OCI-LY1 (cell line): ENCODE measurements around the gene GPATCH8.

ENCODE experiments used
- H2AFZ ChIP-seq: fragments of 200-600 bp; sonication (generic), shearing (Covaris generic); 2 replicates; pipeline ENCODE4 v1.6.0; 2014; ENCODE audit warnings: antibody characterized with exemption, mild to moderate bottlenecking, low read length
- H3F3A ChIP-seq: fragments of 200-600 bp; sonication (generic), shearing (Covaris generic); 2 replicates; pipeline ENCODE4 v1.6.0; 2014; ENCODE audit warnings: mild to moderate bottlenecking, antibody characterized with exemption, low read length, moderate library complexity; ENCODE audit not compliant: insufficient read depth
- H3K27ac ChIP-seq: fragments of 200-600 bp; sonication (generic); 2 replicates; pipeline ENCODE4 v1.5.1; 2014; ENCODE audit warnings: low read length, mixed run types, mild to moderate bottlenecking, low read depth; ENCODE audit not compliant: poor library complexity, severe bottlenecking
- H3K27me3 ChIP-seq: fragments of 200-600 bp; sonication (generic); 2 replicates; pipeline ENCODE4 v1.6.0; 2014; ENCODE audit warnings: antibody characterized with exemption, mild to moderate bottlenecking, low read length, moderate library complexity; ENCODE audit not compliant: insufficient read depth
- H3K36me3 ChIP-seq: fragments of 200-600 bp; sonication (generic); 2 replicates; pipeline ENCODE4 v1.6.1; 2014; ENCODE audit warnings: mild to moderate bottlenecking, antibody characterized with exemption, low read length, moderate library complexity, mixed read lengths; ENCODE audit not compliant: insufficient read depth
- H3K4me1 ChIP-seq: fragments of 200-600 bp; sonication (generic); 2 replicates; pipeline ENCODE4 v1.5.1; 2014; ENCODE audit warnings: mild to moderate bottlenecking, low read length, moderate library complexity; ENCODE audit not compliant: insufficient read depth, severe bottlenecking
- H3K4me2 ChIP-seq: fragments of 200-600 bp; sonication (generic), shearing (Covaris generic); 2 replicates; pipeline ENCODE4 v1.6.1; 2014; ENCODE audit warnings: low read length
- H3K4me3 ChIP-seq: fragments of 200-600 bp; sonication (generic); 2 replicates; pipeline ENCODE4 v1.5.1; 2014; ENCODE audit warnings: low read length, low read depth, mild to moderate bottlenecking, mixed read lengths; ENCODE audit not compliant: poor library complexity, severe bottlenecking
- H3K79me2 ChIP-seq: fragments of 200-600 bp; shearing (Covaris generic); 2 replicates; pipeline ENCODE4 v1.6.1; 2016; ENCODE audit warnings: mixed run types, low read length, mixed read lengths; ENCODE audit not compliant: insufficient read depth
- H3K9ac ChIP-seq: fragments of 200-600 bp; sonication (generic), shearing (Covaris generic); 2 replicates; pipeline ENCODE4 v1.6.1; 2014; ENCODE audit warnings: mild to moderate bottlenecking, low read length, mixed read lengths
- H3K9me2 ChIP-seq: fragments of 200-600 bp; sonication (generic), shearing (Covaris generic); 2 replicates; pipeline ENCODE4 v1.6.1; 2014; ENCODE audit warnings: low read depth, mild to moderate bottlenecking, low read length, mixed read lengths
- H3K9me3 ChIP-seq: fragments of 200-600 bp; shearing (Covaris generic); 2 replicates; pipeline ENCODE4 v1.6.1; 2014; ENCODE audit warnings: low read length, mixed read lengths
- H4K20me1 ChIP-seq: fragments of 200-600 bp; sonication (generic), shearing (Covaris generic); 2 replicates; pipeline ENCODE4 v1.6.0; 2016; ENCODE audit warnings: mild to moderate bottlenecking, low read length; ENCODE audit not compliant: insufficient read depth
- EZH2 ChIP-seq: fragments of 200-600 bp; sonication (generic), shearing (Covaris generic); IDR thresholded peaks from 2 replicates; pipeline ENCODE4 v1.8.0; 2017; ENCODE audit warnings: borderline replicate concordance, mixed run types, mild to moderate bottlenecking, antibody characterized with exemption, low read length, moderate library complexity, mixed read lengths
- TF ChIP-seq, protein P1 (sequence below): fragments of 200-600 bp; sonication (generic), shearing (Covaris generic); IDR thresholded peaks from 2 replicates; pipeline ENCODE4 v1.5.1; 2017; ENCODE audit warnings: mild to moderate bottlenecking, antibody characterized with exemption, low read length, moderate library complexity, mixed read lengths

The GPATCH8 gene

DNA sequence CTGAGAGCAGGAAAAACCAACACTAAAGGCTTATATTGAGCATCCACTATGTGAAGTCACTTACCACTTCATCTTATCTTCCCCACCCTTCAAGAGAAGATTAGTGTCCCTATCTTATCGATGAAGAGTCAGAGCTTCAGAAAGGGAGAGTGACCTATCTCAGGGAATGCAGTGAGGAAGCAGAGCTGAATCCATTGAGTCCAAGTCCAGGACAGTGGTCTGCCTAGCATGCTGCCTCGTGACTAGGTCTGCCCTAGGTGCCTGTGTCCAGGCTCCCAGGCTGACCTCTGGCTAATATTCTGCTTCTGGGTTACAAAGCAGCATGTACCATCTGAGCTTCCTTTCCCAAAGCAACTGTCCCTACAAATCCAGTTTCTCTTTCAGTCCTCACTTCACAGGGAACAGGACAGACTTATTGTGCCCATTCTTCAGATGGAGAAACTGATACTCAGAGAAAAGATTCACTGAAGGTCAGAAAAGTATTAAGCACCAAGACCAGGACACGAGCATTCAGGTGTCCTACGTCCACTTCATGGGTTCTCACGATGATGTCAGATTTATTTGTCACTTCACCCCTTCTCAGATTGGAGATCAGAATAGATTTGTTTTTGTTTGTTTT lies 40.8 kb upstream of the GPATCH8 start:
- Histone ChIP-seq H3K36me3 (no peaks in the 10 kb centered on the region), H3K9me3 (no peaks in the 10 kb centered on the region), H4K20me1 (no peaks in the 10 kb centered on the region), H3K79me2 (no peaks in the 10 kb centered on the region), H3F3A (no peaks in the 10 kb centered on the region), H2AFZ (no peak overlapping the region), H3K9ac (no peak overlapping the region), H3K27me3 (peaks cover 14% of the 10 kb centered on the region; the same call in 1 of the 2 replicates), H3K4me2 (no peak overlapping the region), H3K9me2 (no peaks in the 10 kb centered on the region), H3K4me3 (no peak overlapping the region), H3K4me1 (no peaks in the 10 kb centered on the region), H3K27ac (no peak overlapping the region)
- TF ChIP-seq EZH2 = no peak
- TF ChIP-seq, protein P1, sequence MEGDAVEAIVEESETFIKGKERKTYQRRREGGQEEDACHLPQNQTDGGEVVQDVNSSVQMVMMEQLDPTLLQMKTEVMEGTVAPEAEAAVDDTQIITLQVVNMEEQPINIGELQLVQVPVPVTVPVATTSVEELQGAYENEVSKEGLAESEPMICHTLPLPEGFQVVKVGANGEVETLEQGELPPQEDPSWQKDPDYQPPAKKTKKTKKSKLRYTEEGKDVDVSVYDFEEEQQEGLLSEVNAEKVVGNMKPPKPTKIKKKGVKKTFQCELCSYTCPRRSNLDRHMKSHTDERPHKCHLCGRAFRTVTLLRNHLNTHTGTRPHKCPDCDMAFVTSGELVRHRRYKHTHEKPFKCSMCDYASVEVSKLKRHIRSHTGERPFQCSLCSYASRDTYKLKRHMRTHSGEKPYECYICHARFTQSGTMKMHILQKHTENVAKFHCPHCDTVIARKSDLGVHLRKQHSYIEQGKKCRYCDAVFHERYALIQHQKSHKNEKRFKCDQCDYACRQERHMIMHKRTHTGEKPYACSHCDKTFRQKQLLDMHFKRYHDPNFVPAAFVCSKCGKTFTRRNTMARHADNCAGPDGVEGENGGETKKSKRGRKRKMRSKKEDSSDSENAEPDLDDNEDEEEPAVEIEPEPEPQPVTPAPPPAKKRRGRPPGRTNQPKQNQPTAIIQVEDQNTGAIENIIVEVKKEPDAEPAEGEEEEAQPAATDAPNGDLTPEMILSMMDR = no peak

DNA sequence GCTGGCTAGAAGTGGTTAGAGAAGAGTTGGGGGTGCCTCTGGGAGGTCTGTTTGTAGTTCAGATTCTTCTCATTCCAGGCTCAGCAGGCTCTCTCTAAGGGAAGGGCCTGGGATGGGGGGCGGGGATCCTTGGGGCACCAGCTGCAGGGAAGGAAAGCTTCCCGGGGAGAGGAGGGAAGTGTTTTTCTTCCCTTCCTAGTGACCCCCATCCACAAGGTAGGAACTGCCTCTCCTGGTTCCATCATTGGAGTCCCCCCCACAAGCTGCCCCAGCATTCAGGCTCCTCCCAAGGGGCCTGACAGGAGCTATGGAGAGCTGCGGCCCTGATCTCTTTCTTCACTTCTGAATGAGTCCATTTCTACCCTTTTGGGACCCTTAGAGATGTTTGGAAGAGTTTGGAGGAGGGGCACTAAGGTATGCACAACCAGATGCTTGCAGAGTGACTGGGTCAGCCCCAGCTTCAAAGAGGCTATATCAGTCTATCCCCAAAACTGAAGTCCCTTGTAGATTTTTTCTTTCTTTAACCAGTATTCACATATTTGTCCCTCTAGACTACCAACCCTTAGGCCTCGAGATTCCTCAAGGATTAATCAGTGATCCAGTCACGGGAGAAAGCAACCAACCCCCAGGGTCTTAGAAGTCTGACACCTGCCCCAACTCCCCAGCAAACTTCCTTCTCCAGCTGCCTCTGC lies 40.2 kb upstream of the GPATCH8 start:
- Histone ChIP-seq H3K4me2 (no peak overlapping the region), H3F3A (no peaks in the 10 kb centered on the region), H3K4me3 (no peak overlapping the region), H3K9me3 (no peaks in the 10 kb centered on the region), H3K36me3 (no peaks in the 10 kb centered on the region), H3K79me2 (no peaks in the 10 kb centered on the region), H4K20me1 (no peaks in the 10 kb centered on the region), H3K4me1 (no peaks in the 10 kb centered on the region), H2AFZ (no peak overlapping the region), H3K27ac (no peak overlapping the region), H3K9ac (no peak overlapping the region), H3K27me3 (peaks cover 14% of the 10 kb centered on the region; the same call in 1 of the 2 replicates), H3K9me2 (no peaks in the 10 kb centered on the region)
- TF ChIP-seq, protein P1 = no peak
- no peak for TF ChIP-seq EZH2

DNA sequence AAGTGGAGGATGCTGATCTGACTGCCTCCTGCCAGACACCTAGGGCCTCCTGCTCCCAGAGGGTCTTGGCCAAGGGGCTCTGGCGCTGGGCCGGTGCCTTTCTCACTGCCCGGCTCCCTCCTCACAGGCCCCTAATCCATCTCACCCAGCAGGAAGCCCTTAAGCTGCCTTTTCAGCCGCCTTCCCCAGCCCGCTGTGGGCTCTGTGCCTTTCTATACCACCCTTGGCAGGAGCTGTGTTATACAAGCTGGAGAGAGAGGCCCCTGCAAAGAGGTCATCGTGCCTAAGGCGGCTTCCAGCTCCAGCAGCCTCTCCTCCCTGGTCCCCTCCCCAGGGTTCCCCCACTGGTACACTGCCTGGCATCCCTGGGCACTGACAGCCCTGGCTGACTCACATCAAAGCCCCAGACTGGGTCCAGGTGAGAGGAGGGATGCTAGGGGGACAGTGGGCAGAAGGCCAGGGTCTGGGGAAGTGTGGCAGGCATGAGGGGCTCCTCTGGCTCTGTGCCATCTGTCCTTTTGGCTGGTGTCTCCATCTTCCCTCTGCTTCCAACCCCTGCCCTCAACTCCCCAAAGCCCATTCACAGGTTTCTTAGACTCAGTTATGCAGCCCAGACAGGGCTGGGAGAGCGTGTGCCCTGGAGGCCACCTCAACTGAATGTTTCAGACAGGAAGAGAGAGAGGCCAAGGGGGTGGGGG lies 38.8 kb upstream of the GPATCH8 start:
- H3K9me3 ChIP-seq = no peaks in the 10 kb centered on the region
- no peaks in the 10 kb centered on the region for H3K36me3 ChIP-seq
- H3K27me3 ChIP-seq = peaks cover 14% of the 10 kb centered on the region; the same call in 1 of the 2 replicates
- H3K9ac ChIP-seq = no peak overlapping the region
- no peaks in the 10 kb centered on the region for H3K79me2 ChIP-seq
- no peak for TF ChIP-seq EZH2
- TF ChIP-seq, protein P1 = no peak
- H3K27ac ChIP-seq = no peak overlapping the region
- H2AFZ ChIP-seq = no peak overlapping the region
- H3K4me1 ChIP-seq = no peaks in the 10 kb centered on the region
- H3K9me2 ChIP-seq = no peaks in the 10 kb centered on the region
- no peaks in the 10 kb centered on the region for H3F3A ChIP-seq
- H4K20me1 ChIP-seq = no peaks in the 10 kb centered on the region
- H3K4me2 ChIP-seq = no peak overlapping the region
- no peak overlapping the region for H3K4me3 ChIP-seq
